Stimulated activated naive B cell treated with anti-CD40 and anti-IgM and Interleukin-4, amounts not matched to agents 10 μg/mL and 1 μg/mL and 100 μg/mL, for 72 hours (primary cell): ENCODE data around the gene CTNNBL1.
"Not testable (repeated sequence)": the region's sequence is repeated elsewhere in the genome, so short reads cannot be mapped to it uniquely, and the experiment has no call there.

Experiments used
- ATAC-seq, 2 donors: fragments of 150-1000 bp; cut with Tn5 transposase; replicated peaks; 2 replicates each; pipeline ENCODE4 v1.10.0; 2021; ENCODE audit warnings: moderate library complexity in 1 of 2
- DNase-seq: peaks from one replicate; pipeline ENCODE4 v3.0.0; 2021
- H3K27ac Mint-ChIP-seq: one replicate; pipeline ENCODE4 v1.8.0; 2022; ENCODE audit warnings: mild to moderate bottlenecking, mixed read lengths
- H3K27me3 Mint-ChIP-seq, 2 donors: one replicate each; pipeline ENCODE4 v1.8.0; 2022; ENCODE audit warnings: mixed read lengths in 2 of 2
- H3K36me3 Mint-ChIP-seq, 2 donors: one replicate each; pipeline ENCODE4 v1.8.0; 2022; ENCODE audit warnings: mixed read lengths in 2 of 2, mild to moderate bottlenecking in 1 of 2
- H3K4me1 Mint-ChIP-seq, 2 donors: one replicate each; pipeline ENCODE4 v1.8.0; 2022; ENCODE audit warnings: mixed read lengths in 2 of 2, mild to moderate bottlenecking in 1 of 2
- H3K4me3 Mint-ChIP-seq, 2 donors: one replicate each; pipeline ENCODE4 v1.8.0; 2022; ENCODE audit warnings: mild to moderate bottlenecking in 2 of 2, mixed read lengths in 2 of 2, moderate library complexity in 1 of 2
- H3K9me3 Mint-ChIP-seq, 2 donors: one replicate each; pipeline ENCODE4 v1.8.0; 2022; ENCODE audit warnings: mixed read lengths in 2 of 2, mild to moderate bottlenecking in 1 of 2

Gene CTNNBL1

GRCh38 chr20:37850036-37850592 lies 156.3 kb downstream of the CTNNBL1 start:
- no peak overlapping the region for H3K27ac Mint-ChIP-seq
- ATAC-seq (no peak), DNase-seq (no peak)
- no peaks in the 10 kb centered on the region for H3K9me3 Mint-ChIP-seq
- no peaks in the 10 kb centered on the region for H3K27me3 Mint-ChIP-seq
- peaks cover 2 to 13% of the 10 kb centered on the region in 2 donors for H3K4me1 Mint-ChIP-seq
- H3K36me3 Mint-ChIP-seq: peaks cover 31 to 69% of the 10 kb centered on the region in 2 donors
- no peak overlapping the region for H3K4me3 Mint-ChIP-seq

GRCh38 chr20:37850724-37851355 lies 157.0 kb downstream of the CTNNBL1 start:
- Mint-ChIP-seq H3K4me1 (peaks cover 2 to 16% of the 10 kb centered on the region in 2 donors), H3K27me3 (no peaks in the 10 kb centered on the region), H3K9me3 (no peaks in the 10 kb centered on the region), H3K4me3 (no peak overlapping the region), H3K36me3 (peaks cover 34 to 71% of the 10 kb centered on the region in 2 donors), H3K27ac (no peak overlapping the region)
- ATAC-seq (no peak), DNase-seq (no peak)

GRCh38 chr20:37852666-37853065 lies 158.8 kb downstream of the CTNNBL1 start:
- H3K27ac Mint-ChIP-seq: no peak overlapping the region

GRCh38 chr20:37853823-37854375 lies 160.1 kb downstream of the CTNNBL1 start:
- no peak for DNase-seq
- no peaks in the 10 kb centered on the region for H3K27me3 Mint-ChIP-seq
- no peak overlapping the region for H3K4me3 Mint-ChIP-seq
- H3K9me3 Mint-ChIP-seq: no peaks in the 10 kb centered on the region
- H3K36me3 Mint-ChIP-seq: peaks cover 45 to 72% of the 10 kb centered on the region in 2 donors
- peaks cover 5 to 28% of the 10 kb centered on the region in 2 donors for H3K4me1 Mint-ChIP-seq
- H3K27ac Mint-ChIP-seq: peak overlapping the region; percentile 78
- peak; percentile 72 to 73 for ATAC-seq

More at GRCh38 chr20:37852666-37853065, 158.8 kb downstream of the CTNNBL1 start:
- no peak for ATAC-seq
- Mint-ChIP-seq H3K4me1 (peaks cover 7 to 28% of the 10 kb centered on the region in 2 donors), H3K9me3 (no peaks in the 10 kb centered on the region), H3K4me3 (no peak overlapping the region), H3K27me3 (no peaks in the 10 kb centered on the region), H3K36me3 (peaks cover 41 to 72% of the 10 kb centered on the region in 2 donors)
- DNase-seq: no peak

- not testable (repeated sequence) for H3K27me3 Mint-ChIP-seq, DNase-seq, ATAC-seq, H3K4me3 Mint-ChIP-seq, H3K9me3 Mint-ChIP-seq
- H3K27ac Mint-ChIP-seq: peak overlapping the region; percentile 63
- peaks cover 5 to 23% of the 10 kb centered on the region in 2 donors for H3K4me1 Mint-ChIP-seq
- peaks cover 46 to 68% of the 10 kb centered on the region in 2 donors for H3K36me3 Mint-ChIP-seq
Measured at GRCh38 chr20:37856034-37856433, 162.2 kb downstream of the CTNNBL1 start.

GRCh38 chr20:37856932-37857660 lies 163.3 kb downstream of the CTNNBL1 start:
- H3K27me3 Mint-ChIP-seq: no peaks in the 10 kb centered on the region
- peaks cover 55 to 76% of the 10 kb centered on the region in 2 donors for H3K36me3 Mint-ChIP-seq
- H3K4me1 Mint-ChIP-seq: peaks cover 5 to 23% of the 10 kb centered on the region in 2 donors
- no peaks in the 10 kb centered on the region for H3K9me3 Mint-ChIP-seq
- H3K4me3 Mint-ChIP-seq: no peak overlapping the region
- peak; percentile 31 to 34 for ATAC-seq
- H3K27ac Mint-ChIP-seq: peak overlapping the region; percentile 59
- no peak for DNase-seq

GRCh38 chr20:37859406-37860171 lies 165.8 kb downstream of the CTNNBL1 start:
- no peaks in the 10 kb centered on the region for H3K27me3 Mint-ChIP-seq
- H3K36me3 Mint-ChIP-seq: peaks cover 62 to 84% of the 10 kb centered on the region in 2 donors
- ATAC-seq (no peak), DNase-seq (no peak)
- no peak overlapping the region for H3K27ac Mint-ChIP-seq
- no peak overlapping the region for H3K4me3 Mint-ChIP-seq
- peaks cover 5 to 15% of the 10 kb centered on the region in 2 donors for H3K4me1 Mint-ChIP-seq
- H3K9me3 Mint-ChIP-seq: no peaks in the 10 kb centered on the region

GRCh38 chr20:37863289-37863688 lies 169.5 kb downstream of the CTNNBL1 start:
- Mint-ChIP-seq H3K27me3 (no peaks in the 10 kb centered on the region), H3K4me1 (no peaks in the 10 kb centered on the region), H3K27ac (no peak overlapping the region), H3K9me3 (no peaks in the 10 kb centered on the region), H3K4me3 (no peak overlapping the region), H3K36me3 (peaks cover 52 to 63% of the 10 kb centered on the region in 2 donors)
- DNase-seq (no peak), ATAC-seq (no peak)

GRCh38 chr20:37864298-37864697 lies 170.5 kb downstream of the CTNNBL1 start:
- no peak for ATAC-seq
- H3K4me1 Mint-ChIP-seq: peaks cover under 1 to 6% of the 10 kb centered on the region in 2 donors
- H3K36me3 Mint-ChIP-seq: peaks cover 48 to 59% of the 10 kb centered on the region in 2 donors

GRCh38 chr20:37866051-37866450 lies 172.2 kb downstream of the CTNNBL1 start:
- DNase-seq (no peak), ATAC-seq (no peak)
- Mint-ChIP-seq H3K36me3 (peaks cover 52 to 62% of the 10 kb centered on the region in 2 donors), H3K4me1 (peaks cover 3 to 10% of the 10 kb centered on the region in 2 donors), H3K9me3 (no peaks in the 10 kb centered on the region), H3K27ac (no peak overlapping the region), H3K4me3 (no peak overlapping the region), H3K27me3 (no peaks in the 10 kb centered on the region)

More at GRCh38 chr20:37864298-37864697, 170.5 kb downstream of the CTNNBL1 start:
- no peak overlapping the region for H3K27ac Mint-ChIP-seq
- H3K4me3 Mint-ChIP-seq: no peak overlapping the region
- H3K9me3 Mint-ChIP-seq: no peaks in the 10 kb centered on the region
- no peaks in the 10 kb centered on the region for H3K27me3 Mint-ChIP-seq
- DNase-seq: no peak

- peaks cover 3 to 10% of the 10 kb centered on the region in 2 donors for H3K4me1 Mint-ChIP-seq
- DNase-seq (no peak), ATAC-seq (no peak)
- no peaks in the 10 kb centered on the region for H3K27me3 Mint-ChIP-seq
- H3K36me3 Mint-ChIP-seq: peaks cover 44 to 55% of the 10 kb centered on the region in 2 donors
- no peaks in the 10 kb centered on the region for H3K9me3 Mint-ChIP-seq
- H3K4me3 Mint-ChIP-seq: no peak overlapping the region
- no peak overlapping the region for H3K27ac Mint-ChIP-seq
Measured at GRCh38 chr20:37867289-37868195, 173.7 kb downstream of the CTNNBL1 start.

- no peak for ATAC-seq
- peak overlapping the region; percentile 63 for H3K27ac Mint-ChIP-seq
- H3K4me3 Mint-ChIP-seq: no peak overlapping the region
- H3K9me3 Mint-ChIP-seq: no peaks in the 10 kb centered on the region
- DNase-seq: no peak
- H3K27me3 Mint-ChIP-seq: no peaks in the 10 kb centered on the region
- peaks cover 36 to 55% of the 10 kb centered on the region in 2 donors for H3K36me3 Mint-ChIP-seq
- peaks cover 3 to 10% of the 10 kb centered on the region in 2 donors for H3K4me1 Mint-ChIP-seq
Measured at GRCh38 chr20:37868851-37869333, 175.1 kb downstream of the CTNNBL1 start.

- Mint-ChIP-seq H3K27me3 (no peaks in the 10 kb centered on the region), H3K27ac (peak overlapping the region; percentile 57), H3K36me3 (peaks cover 35 to 55% of the 10 kb centered on the region in 2 donors), H3K4me3 (no peak overlapping the region), H3K4me1 (peaks cover 3 to 10% of the 10 kb centered on the region in 2 donors), H3K9me3 (no peaks in the 10 kb centered on the region)
- DNase-seq (no peak), ATAC-seq (no peak)
Measured at GRCh38 chr20:37869334-37869861, 175.6 kb downstream of the CTNNBL1 start.
